ENCODE measurements around the gene FAM174C.

The FAM174C gene

GRCh38 chr19:1275260-1275975, at the start of gene FAM174C:
Gene FAM174C (plus strand): TSS chr19:1275530. CDS start chr19:1275550, 20 bp downstream.
- peak; percentile 90 to 97 for DNase-seq (ENCODE audit: low read depth in 2 of 2, low spot score in 1 of 2)

- DNase-seq (ENCODE audit: low read depth in 2 of 2, low spot score in 1 of 2), result no peak
Measured at GRCh38 chr19:1226227-1226518, 49.2 kb upstream of the FAM174C start.

GRCh38 chr19:1226522-1227303, 48.6 kb upstream of the FAM174C start:
- DNase-seq (ENCODE audit: low read depth in 2 of 2, low spot score in 1 of 2), result no peak

- no peak for DNase-seq (ENCODE audit: low read depth in 2 of 2, low spot score in 1 of 2)
Measured at GRCh38 chr19:1227304-1228054, 47.9 kb upstream of the FAM174C start.

GRCh38 chr19:1228161-1228957, 47.0 kb upstream of the FAM174C start:
- no peak for DNase-seq (ENCODE audit: low read depth in 2 of 2, low spot score in 1 of 2)

GRCh38 chr19:1229056-1229923, 46.0 kb upstream of the FAM174C start:
- DNase-seq (ENCODE audit: low read depth in 2 of 2, low spot score in 1 of 2), result no peak

GRCh38 chr19:1229924-1230782, 45.2 kb upstream of the FAM174C start:
- DNase-seq (ENCODE audit: low read depth in 2 of 2, low spot score in 1 of 2), result no peak

- no peak for DNase-seq (ENCODE audit: low read depth in 2 of 2, low spot score in 1 of 2)
Measured at GRCh38 chr19:1230783-1231489, 44.4 kb upstream of the FAM174C start.

GRCh38 chr19:1231729-1232637, 43.3 kb upstream of the FAM174C start:
- DNase-seq (ENCODE audit: low read depth in 2 of 2, low spot score in 1 of 2), result no peak

- no peak for DNase-seq (ENCODE audit: low read depth in 2 of 2, low spot score in 1 of 2)
Measured at GRCh38 chr19:1232652-1233072, 42.7 kb upstream of the FAM174C start.

- DNase-seq (ENCODE audit: low read depth in 2 of 2, low spot score in 1 of 2), result no peak
Measured at GRCh38 chr19:1233115-1233667, 42.1 kb upstream of the FAM174C start.

- no peak for DNase-seq (ENCODE audit: low read depth in 2 of 2, low spot score in 1 of 2)
Measured at GRCh38 chr19:1234051-1234954, 41.0 kb upstream of the FAM174C start.

- no peak for DNase-seq (ENCODE audit: low read depth in 2 of 2, low spot score in 1 of 2)
Measured at GRCh38 chr19:1234955-1235380, 40.4 kb upstream of the FAM174C start.

GRCh38 chr19:1235625-1236538, 39.4 kb upstream of the FAM174C start:
- DNase-seq (ENCODE audit: low read depth in 2 of 2, low spot score in 1 of 2), result no peak

- no peak for DNase-seq (ENCODE audit: low read depth in 2 of 2, low spot score in 1 of 2)
Measured at GRCh38 chr19:1236576-1236975, 38.8 kb upstream of the FAM174C start.

Data from stimulated activated CD8-positive, alpha-beta memory T cell treated with anti-CD3 and anti-CD28 coated beads, Interleukin-4, amount 100 ng/mL, for 1 hour (primary cell).